OCI-LY7 (cell line): Measurements from ENCODE around the gene DGKD. TPM values are rescaled to one million over a fixed set of nuclear protein-coding genes. Genes with fewer than 3 reads are reported as not detected.

ENCODE experiments used
- BruUV-seq: library from RNA; stranded (reverse); fragments of 400-500 nt; replicated peaks from 2 replicates; lab custom pipeline; 2021; lab: Mats Ljungman, UMichigan
- CTCF ChIA-PET: fragments of 300-600 bp; sonication (Branson Sonifier 250); formaldehyde crosslinking; loops from one replicate; lab custom pipeline; 2022; ENCODE audit warnings: antibody characterized with exemption; ENCODE audit not compliant: unreplicated experiment; lab: Charles Lee
- POLR2A ChIA-PET: fragments of 300-600 bp; sonication (Branson Sonifier 250); formaldehyde crosslinking; loops from one replicate; lab custom pipeline; 2022; ENCODE audit warnings: antibody characterized with exemption; lab: Charles Lee
- DNase-seq: peaks from one replicate; pipeline ENCODE4 v3.0.0-alpha.2; 2015; ENCODE audit warnings: low spot score
- H2AFZ ChIP-seq: fragments of 200-600 bp; sonication (generic), shearing (Covaris generic); 2 replicates; pipeline ENCODE4 v1.6.1; 2014; ENCODE audit warnings: mild to moderate bottlenecking, antibody characterized with exemption, low read length, moderate library complexity
- H3K27ac ChIP-seq: fragments of 200-600 bp; sonication (generic); 2 replicates; pipeline ENCODE4 v1.5.1; 2014; ENCODE audit warnings: mixed run types, low read depth, mild to moderate bottlenecking, moderate library complexity, low read length, inconsistent platforms; ENCODE audit not compliant: poor library complexity, severe bottlenecking
- H3K36me3 ChIP-seq: fragments of 200-600 bp; sonication (generic); 2 replicates; pipeline ENCODE4 v1.6.1; 2014; ENCODE audit warnings: mild to moderate bottlenecking, antibody characterized with exemption, low read length, moderate library complexity, mixed read lengths; ENCODE audit not compliant: insufficient read depth
- H3K4me1 ChIP-seq: fragments of 200-600 bp; sonication (generic); 2 replicates; pipeline ENCODE4 v1.5.1; 2014; ENCODE audit warnings: mild to moderate bottlenecking, low read length; ENCODE audit not compliant: insufficient read depth, poor library complexity, severe bottlenecking
- H3K4me2 ChIP-seq: fragments of 200-600 bp; sonication (generic); 2 replicates; pipeline ENCODE4 v1.6.1; 2014; ENCODE audit warnings: mild to moderate bottlenecking, low read length
- H3K4me3 ChIP-seq: fragments of 200-600 bp; sonication (generic); 2 replicates; pipeline ENCODE4 v1.5.1; 2014; ENCODE audit warnings: mild to moderate bottlenecking, low read depth, low read length; ENCODE audit not compliant: poor library complexity, severe bottlenecking
- H3K79me2 ChIP-seq: fragments of 200-600 bp; sonication (generic); 2 replicates; pipeline ENCODE4 v1.6.1; 2016; ENCODE audit warnings: low read depth, mild to moderate bottlenecking, low read length, moderate library complexity, mixed read lengths; ENCODE audit not compliant: insufficient read depth
- H3K9me2 ChIP-seq: fragments of 200-600 bp; sonication (generic); 2 replicates; pipeline ENCODE4 v1.6.1; 2016; ENCODE audit warnings: mild to moderate bottlenecking, low read length, mixed read lengths; ENCODE audit not compliant: insufficient read depth
- H3K9me3 ChIP-seq: fragments of 200-600 bp; sonication (generic); 2 replicates; pipeline ENCODE4 v1.6.1; 2014; ENCODE audit warnings: mild to moderate bottlenecking, mixed run types, low read length, mixed read lengths
- H4K20me1 ChIP-seq: fragments of 200-600 bp; sonication (generic); 2 replicates; pipeline ENCODE4 v1.6.1; 2014; ENCODE audit warnings: mild to moderate bottlenecking, antibody characterized with exemption, low read length, moderate library complexity, mixed read lengths; ENCODE audit not compliant: insufficient read depth
- CTCF ChIP-seq: fragments of 200-600 bp; sonication (generic); conservative IDR thresholded peaks from 2 replicates; pipeline ENCODE4 v1.5.1; 2014; ENCODE audit warnings: mild to moderate bottlenecking, antibody characterized with exemption, low read length, moderate library complexity, mixed read lengths
- EZH2phosphoT487 ChIP-seq: fragments of 200-600 bp; sonication (generic); IDR thresholded peaks from 2 replicates; pipeline ENCODE4 v1.6.1; 2018; ENCODE audit warnings: low read depth, borderline replicate concordance, mild to moderate bottlenecking, mixed run types, antibody characterized with exemption, low read length, moderate library complexity, mixed read lengths
- intact Hi-C: fragments of 100-400 bp; cut with micrococcal nuclease; formaldehyde crosslinking; loops from one replicate; pipeline ENCODE4 v1.10.0; 2022; ENCODE audit not compliant: unreplicated experiment
- total RNA-seq, 2 experiments: library from RNA; depleted of rRNA in 1 of 2; stranded (reverse); fragments of >200 nt in 1 of 2; shearing (Covaris generic) in 1 of 2; gene quantifications; 2 replicates each; pipeline ENCODE4 v1.2.3, GENCODE V29; 2014 to 2022

The DGKD gene
- total RNA-seq, 2 experiments from 2014 or later = 62.9 to 271 TPM

- ChIA-PET CTCF (no interaction called here), POLR2A (interaction anchor here (1.2 to 3.8 kb wide), 3 partner anchors 11 to 64 kb away, joined by 5 to 23 read pairs (median 11); no protein-coding TSS in a partner anchor)
- Histone ChIP-seq H3K4me1 (peaks cover 62% of the 10 kb centered on the region), H3K79me2 (peaks cover 53% of the 10 kb centered on the region), H3K36me3 (peaks cover 38% of the 10 kb centered on the region), H3K9me3 (no peaks in the 10 kb centered on the region), H3K27ac (peak overlapping the region; percentile 62), H2AFZ (no peak overlapping the region), H3K9me2 (no peaks in the 10 kb centered on the region), H4K20me1 (peaks cover 25% of the 10 kb centered on the region; the same call in 1 of the 2 replicates), H3K4me2 (peak overlapping the region; percentile 84), H3K4me3 (peak overlapping the region; percentile 88)
- no TSS peak for BruUV-seq
- TF ChIP-seq CTCF (no peak), EZH2phosphoT487 (no peak)
- intact Hi-C loops = loop anchor here (1.0 to 10.0 kb wide), 3 partner anchors 63 to 270 kb away; no protein-coding TSS in a partner anchor
- peak; percentile 53 for DNase-seq
Observed at GRCh38 chr2:233354971-233355574, 779 bp downstream of the DGKD start.

- DNase-seq = peak; percentile 29
- no peak overlapping the region for H2AFZ ChIP-seq
- H3K36me3 ChIP-seq = peaks cover 46% of the 10 kb centered on the region
- CTCF ChIA-PET = no interaction called here
- peaks cover 63% of the 10 kb centered on the region for H3K4me1 ChIP-seq
- no peak for TF ChIP-seq EZH2phosphoT487
- no peak for TF ChIP-seq CTCF
- peak overlapping the region; percentile 88 for H3K4me3 ChIP-seq
- no peaks in the 10 kb centered on the region for H3K9me3 ChIP-seq
- intact Hi-C loops = loop anchor here (1.0 to 10.0 kb wide), 4 partner anchors 62 to 271 kb away; no protein-coding TSS in a partner anchor
- peak overlapping the region; percentile 84 for H3K4me2 ChIP-seq
- POLR2A ChIA-PET = interaction anchor here (1.0 to 3.8 kb wide), 6 partner anchors 10 to 64 kb away, joined by 3 to 38 read pairs (median 8); no protein-coding TSS in a partner anchor
- peaks cover 61% of the 10 kb centered on the region for H3K79me2 ChIP-seq
- H3K9me2 ChIP-seq = no peaks in the 10 kb centered on the region
- no TSS peak for BruUV-seq
- H4K20me1 ChIP-seq = peaks cover 25% of the 10 kb centered on the region; the same call in 1 of the 2 replicates
- H3K27ac ChIP-seq = peak overlapping the region; percentile 62
Observed at GRCh38 chr2:233355916-233356315, 1.6 kb downstream of the DGKD start.
